Keratinocyte (primary cell): Measurements from ENCODE around the gene PDE4A. TPM values are rescaled to one million over a fixed set of nuclear protein-coding genes. Genes with fewer than 3 reads are reported as not detected.
"Not testable (repeated sequence)": the region's sequence is repeated elsewhere in the genome, so short reads cannot be mapped to it uniquely, and the experiment has no call there.

Experiments
- DNase-seq: peaks from one replicate; pipeline ENCODE4 v3.0.0-alpha.2; 2011; ENCODE audit warnings: low read depth, missing footprints, low spot score
- FAIRE-seq: peaks from 2 replicates; lab custom pipeline; 2011; peaks lifted over from hg19 to GRCh38; lab: Jason Lieb, UNC
- H2AFZ ChIP-seq: 2 replicates; pipeline ENCODE4 v1.6.0; 2012; ENCODE audit warnings: low read length, control low read depth, inconsistent platforms; ENCODE audit not compliant: control insufficient read depth
- H3K27ac ChIP-seq: 2 replicates; pipeline ENCODE4 v1.5.1; 2011; ENCODE audit warnings: low read length; ENCODE audit not compliant: control insufficient read depth, insufficient read depth
- H3K27me3 ChIP-seq: 3 replicates; pipeline ENCODE4 v1.6.0; 2011; ENCODE audit warnings: low read length; ENCODE audit not compliant: control insufficient read depth, insufficient read depth; ENCODE audit errors: extremely low read depth
- H3K36me3 ChIP-seq, 2 experiments: 2 replicates in 1 of 2; 3 replicates in 1 of 2; pipeline ENCODE4 v1.5.1; 2011; ENCODE audit warnings: low read length in 2 of 2, mild to moderate bottlenecking in 1 of 2; ENCODE audit not compliant: control insufficient read depth in 2 of 2, insufficient read depth in 2 of 2; ENCODE audit errors: extremely low read depth in 1 of 2
- H3K4me1 ChIP-seq: 3 replicates; pipeline ENCODE4 v1.5.1; 2011; ENCODE audit warnings: low read length; ENCODE audit not compliant: control insufficient read depth, insufficient read depth; ENCODE audit errors: extremely low read depth
- H3K4me2 ChIP-seq: 3 replicates; pipeline ENCODE4 v1.6.0; 2011; ENCODE audit warnings: low read depth, low read length; ENCODE audit not compliant: control insufficient read depth, insufficient read depth; ENCODE audit errors: extremely low read depth
- H3K4me3 ChIP-seq, 3 experiments: fragments of 200-600 bp in 1 of 3; sonication (generic) in 1 of 3; 2 replicates in 2 of 3; 3 replicates in 1 of 3; pipeline ENCODE4 v1.5.1; 2011 to 2016; ENCODE audit warnings: low read length in 3 of 3, mild to moderate bottlenecking in 3 of 3, control low read depth in 2 of 3, inconsistent platforms in 1 of 3, low read depth in 1 of 3, mixed read lengths in 1 of 3, mixed run types in 1 of 3, moderate library complexity in 1 of 3; ENCODE audit not compliant: control insufficient read depth in 2 of 3, insufficient read depth in 2 of 3; ENCODE audit errors: extremely low read depth in 1 of 3
- H3K79me2 ChIP-seq: 2 replicates; pipeline ENCODE4 v1.6.0; 2012; ENCODE audit warnings: low read length; ENCODE audit not compliant: control insufficient read depth, insufficient read depth
- H3K9ac ChIP-seq: 3 replicates; pipeline ENCODE4 v1.6.0; 2011; ENCODE audit warnings: low read length; ENCODE audit not compliant: control insufficient read depth, insufficient read depth; ENCODE audit errors: extremely low read depth
- H3K9me1 ChIP-seq: 3 replicates; pipeline ENCODE4 v1.6.0; 2011; ENCODE audit warnings: low read length; ENCODE audit not compliant: control insufficient read depth, insufficient read depth; ENCODE audit errors: extremely low read depth
- H3K9me3 ChIP-seq: 2 replicates; pipeline ENCODE4 v1.5.1; 2012; ENCODE audit warnings: low read depth, low read length; ENCODE audit not compliant: control insufficient read depth
- H4K20me1 ChIP-seq: 3 replicates; pipeline ENCODE4 v1.6.0; 2011; ENCODE audit warnings: low read length; ENCODE audit not compliant: control insufficient read depth, insufficient read depth; ENCODE audit errors: extremely low read depth
- EZH2 ChIP-seq: IDR thresholded peaks from one replicate; pipeline ENCODE4 v1.6.1; 2012; ENCODE audit warnings: inconsistent platforms, mild to moderate bottlenecking, low read length, moderate library complexity
- dilution Hi-C: fragments of 300-500 bp; cut with MboI; formaldehyde crosslinking; loops from one replicate; pipeline ENCODE4 v1.7.0; 2020; ENCODE audit warnings: low sequenced_read_pairs; ENCODE audit not compliant: extremely low pct_ligation_motif_present
- polyA plus RNA-seq, 5 experiments: library from polyadenylated mRNA; depleted of rRNA in 3 of 5; stranded (reverse) in 3 of 5; stranded (forward) in 1 of 5; unstranded in 1 of 5; fragments of >200 nt; gene quantifications; 1 replicate in 1 of 5; 2 replicates in 3 of 5; 3 replicates in 1 of 5; pipeline versions ENCODE4 v1.2.1 to v1.2.3, GENCODE V29; 2011 to 2012; ENCODE audit warnings: missing spikeins in 2 of 5, low read depth in 1 of 5, low replicate concordance in 1 of 5
- TF ChIP-seq, protein P1 (sequence below), 3 experiments: IDR thresholded peaks in 1 of 3; conservative IDR thresholded peaks in 1 of 3; optimal IDR thresholded peaks in 1 of 3; 2 replicates in 2 of 3; 3 replicates in 1 of 3; pipeline versions ENCODE3 to v1.5.1; 2011; ENCODE audit warnings: low read length in 3 of 3, mild to moderate bottlenecking in 3 of 3, moderate library complexity in 2 of 3, control low read depth in 1 of 3, inconsistent platforms in 1 of 3; ENCODE audit not compliant: insufficient read depth in 2 of 3; ENCODE audit errors: extremely low read depth in 1 of 3

PDE4A gene
- polyA plus RNA-seq, 1 donor (not counting 4 experiments of a cell fraction or from before 2014, with no cell fraction given) = 0.09 TPM

GRCh38 chr19:10407096-10407495 is 13.2 kb upstream of the PDE4A start:
- Histone ChIP-seq H3K4me2 (no peak overlapping the region), H3K9ac (no peak overlapping the region)

DNA sequence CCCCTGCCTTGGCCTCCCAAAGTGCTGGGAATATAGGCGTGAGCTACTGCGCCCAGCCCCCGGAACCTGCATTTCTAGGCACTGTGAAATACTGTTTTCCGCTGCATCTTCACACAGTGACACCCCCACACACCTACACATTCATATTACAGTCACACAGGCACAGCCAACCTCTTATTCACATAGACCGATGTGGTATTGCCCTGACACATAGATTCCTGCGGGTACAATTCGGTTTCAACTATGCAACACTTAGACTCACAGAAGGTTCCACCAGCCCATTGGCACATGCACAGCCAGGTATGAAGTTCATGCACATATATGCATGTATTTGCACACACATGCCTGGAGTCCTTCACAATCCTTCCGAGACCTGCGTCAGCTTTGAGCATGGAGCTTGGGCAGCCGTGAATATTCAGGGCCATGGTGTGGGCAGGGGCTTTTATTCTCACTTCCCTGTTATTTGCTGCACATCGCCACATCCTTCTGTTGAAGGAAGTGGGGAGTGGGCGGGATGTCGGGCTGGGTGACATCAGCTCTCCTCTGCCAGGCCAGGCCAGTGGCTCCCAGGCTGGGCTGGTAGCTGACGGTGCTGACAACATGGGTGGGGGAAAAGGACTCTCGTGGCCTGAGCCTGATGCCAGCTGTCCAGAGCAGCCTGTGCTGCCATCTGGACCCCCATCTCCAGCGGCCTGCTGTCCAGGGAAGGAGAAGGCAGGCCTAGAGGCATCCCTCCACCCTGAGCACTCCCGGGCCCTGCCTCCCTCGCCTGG is 11.6 kb upstream of the PDE4A start:
- H4K20me1 ChIP-seq = no peaks in the 10 kb centered on the region
- no peaks in the 10 kb centered on the region for H3K9me3 ChIP-seq
- H3K4me1 ChIP-seq = peaks cover 8% of the 10 kb centered on the region
- H3K4me2 ChIP-seq = no peak overlapping the region
- H3K9me1 ChIP-seq = no peaks in the 10 kb centered on the region
- no peak overlapping the region for H3K4me3 ChIP-seq
- no peak for DNase-seq
- no peak overlapping the region for H3K9ac ChIP-seq
- no peak for TF ChIP-seq EZH2
- TF ChIP-seq, protein P1, sequence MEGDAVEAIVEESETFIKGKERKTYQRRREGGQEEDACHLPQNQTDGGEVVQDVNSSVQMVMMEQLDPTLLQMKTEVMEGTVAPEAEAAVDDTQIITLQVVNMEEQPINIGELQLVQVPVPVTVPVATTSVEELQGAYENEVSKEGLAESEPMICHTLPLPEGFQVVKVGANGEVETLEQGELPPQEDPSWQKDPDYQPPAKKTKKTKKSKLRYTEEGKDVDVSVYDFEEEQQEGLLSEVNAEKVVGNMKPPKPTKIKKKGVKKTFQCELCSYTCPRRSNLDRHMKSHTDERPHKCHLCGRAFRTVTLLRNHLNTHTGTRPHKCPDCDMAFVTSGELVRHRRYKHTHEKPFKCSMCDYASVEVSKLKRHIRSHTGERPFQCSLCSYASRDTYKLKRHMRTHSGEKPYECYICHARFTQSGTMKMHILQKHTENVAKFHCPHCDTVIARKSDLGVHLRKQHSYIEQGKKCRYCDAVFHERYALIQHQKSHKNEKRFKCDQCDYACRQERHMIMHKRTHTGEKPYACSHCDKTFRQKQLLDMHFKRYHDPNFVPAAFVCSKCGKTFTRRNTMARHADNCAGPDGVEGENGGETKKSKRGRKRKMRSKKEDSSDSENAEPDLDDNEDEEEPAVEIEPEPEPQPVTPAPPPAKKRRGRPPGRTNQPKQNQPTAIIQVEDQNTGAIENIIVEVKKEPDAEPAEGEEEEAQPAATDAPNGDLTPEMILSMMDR (optimal IDR thresholded peaks at IDR 0.05 in 1 of 3, IDR thresholded peaks at IDR 0.05 in 1 of 3, conservative IDR thresholded peaks at IDR 0.05 in 1 of 3; ENCODE audit: extremely low read depth in 1 of 3, insufficient read depth in 2 of 3, low read length in 3 of 3) = no peak
- no peak overlapping the region for H3K27ac ChIP-seq
- H3K79me2 ChIP-seq = no peaks in the 10 kb centered on the region
- H2AFZ ChIP-seq = no peak overlapping the region
- peaks cover 21% of the 10 kb centered on the region for H3K27me3 ChIP-seq
- H3K36me3 ChIP-seq = no peaks in the 10 kb centered on the region
- FAIRE-seq = no peak
- dilution Hi-C loops = no loop called here

More at GRCh38 chr19:10407096-10407495, 13.2 kb upstream of the PDE4A start:
- H3K9me3 ChIP-seq = no peaks in the 10 kb centered on the region
- FAIRE-seq = no peak
- TF ChIP-seq, protein P1 (optimal IDR thresholded peaks at IDR 0.05 in 1 of 3, IDR thresholded peaks at IDR 0.05 in 1 of 3, conservative IDR thresholded peaks at IDR 0.05 in 1 of 3; ENCODE audit: extremely low read depth in 1 of 3, insufficient read depth in 2 of 3, low read length in 3 of 3) = no peak
- peaks cover 12% of the 10 kb centered on the region for H3K79me2 ChIP-seq
- H4K20me1 ChIP-seq = no peaks in the 10 kb centered on the region
- H3K27ac ChIP-seq = no peak overlapping the region
- no peak overlapping the region for H2AFZ ChIP-seq
- no peaks in the 10 kb centered on the region for H3K9me1 ChIP-seq
- H3K27me3 ChIP-seq = peaks cover 21% of the 10 kb centered on the region
- no peak for DNase-seq
- H3K4me1 ChIP-seq = peaks cover 10% of the 10 kb centered on the region
- H3K4me3 ChIP-seq = no peak overlapping the region
- H3K36me3 ChIP-seq = no peaks in the 10 kb centered on the region
- dilution Hi-C loops = no loop called here

DNA sequence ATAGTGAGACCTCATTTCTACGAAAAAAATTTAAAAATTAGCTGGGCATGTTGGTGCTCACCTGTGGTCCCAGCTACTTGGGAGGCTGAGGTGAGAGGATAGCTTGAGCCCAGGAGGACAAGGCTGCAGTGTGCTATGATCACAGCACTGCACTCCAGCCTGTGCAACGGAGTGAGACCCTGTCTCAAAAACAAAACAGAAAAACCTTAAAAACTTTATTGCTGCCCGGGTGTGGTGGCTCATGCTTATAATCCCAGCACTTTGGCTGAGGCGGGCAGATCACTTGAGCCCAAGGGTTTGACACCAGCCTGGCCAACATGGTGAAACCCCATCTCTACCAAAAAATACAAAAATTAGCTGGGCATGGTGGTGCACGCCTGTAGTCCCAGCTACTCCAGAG is 9.1 kb upstream of the PDE4A start:
- H3K9me3 ChIP-seq, H3K36me3 ChIP-seq, dilution Hi-C loops, H3K79me2 ChIP-seq, H3K4me2 ChIP-seq, H3K27ac ChIP-seq, H3K9ac ChIP-seq, H3K4me3 ChIP-seq, H3K4me1 ChIP-seq, FAIRE-seq, H3K27me3 ChIP-seq, H3K9me1 ChIP-seq, H2AFZ ChIP-seq, DNase-seq, H4K20me1 ChIP-seq: not testable (repeated sequence)
